Naive thymus-derived CD4-positive, alpha-beta T cell (primary cell): Measurements from ENCODE around the gene APPBP2. TPM values are rescaled to one million over a fixed set of nuclear protein-coding genes. Genes with fewer than 3 reads are reported as not detected.

Experiments
- ATAC-seq: fragments of 150-1000 bp; cut with Tn5 transposase; 2 replicates; pipeline ENCODE4 v1.10.0; 2021; ENCODE audit warnings: mild to moderate bottlenecking, moderate library complexity
- CTCF ChIA-PET: fragments of 350-600 bp; sonication (Branson Sonifier 250); formaldehyde crosslinking; loops from one replicate; lab custom pipeline; 2021; ENCODE audit warnings: antibody characterized with exemption; lab: Charles Lee
- POLR2A ChIA-PET: fragments of 350-600 bp; sonication (Branson Sonifier 250); formaldehyde crosslinking; loops from one replicate; lab custom pipeline; 2021; ENCODE audit warnings: antibody characterized with exemption, inconsistent platforms; lab: Charles Lee
- DNase-seq, 9 donors: peaks; one replicate each; pipeline versions ENCODE4 v3.0.0 to v3.0.0-alpha.2; 2020 to 2022; ENCODE audit warnings: mixed read lengths in 1 of 9
- H3K27ac ChIP-seq: one replicate; pipeline ENCODE4 v1.7.0; 2013; ENCODE audit warnings: mild to moderate bottlenecking, low read depth, low read length, moderate library complexity
- H3K27me3 ChIP-seq, 2 donors: one replicate each; pipeline ENCODE4 v1.7.0; 2013; ENCODE audit warnings: low read length in 2 of 2, mild to moderate bottlenecking in 2 of 2, moderate library complexity in 2 of 2; ENCODE audit not compliant: control insufficient read depth in 2 of 2, insufficient read depth in 2 of 2
- H3K36me3 ChIP-seq, 3 experiments: 1 replicate in 2 of 3; 2 replicates in 1 of 3; pipeline ENCODE4 v1.7.0; 2013; ENCODE audit warnings: low read length in 3 of 3, mild to moderate bottlenecking in 3 of 3, moderate library complexity in 1 of 3; ENCODE audit not compliant: insufficient read depth in 3 of 3, control insufficient read depth in 2 of 3
- H3K4me1 ChIP-seq, 2 donors: one replicate each; pipeline ENCODE4 v1.7.0; 2013; ENCODE audit warnings: low read length in 2 of 2, mild to moderate bottlenecking in 2 of 2, moderate library complexity in 1 of 2; ENCODE audit not compliant: control insufficient read depth in 2 of 2, insufficient read depth in 2 of 2
- H3K4me3 ChIP-seq: 2 replicates; pipeline ENCODE4 v1.7.0; 2013; ENCODE audit warnings: mild to moderate bottlenecking, low read length
- H3K9me3 ChIP-seq, 3 experiments: 1 replicate in 2 of 3; 2 replicates in 1 of 3; pipeline ENCODE4 v1.7.0; 2013; ENCODE audit warnings: low read length in 3 of 3; ENCODE audit not compliant: control insufficient read depth in 2 of 3
- H3K27ac Mint-ChIP-seq, 9 donors: one replicate each; pipeline ENCODE4 v1.8.0; 2020 to 2022; ENCODE audit warnings: mixed read lengths in 9 of 9, mild to moderate bottlenecking in 8 of 9, moderate library complexity in 5 of 9, inconsistent platforms in 2 of 9
- H3K27me3 Mint-ChIP-seq, 5 donors: one replicate each; pipeline ENCODE4 v1.8.0; 2021 to 2022; ENCODE audit warnings: mixed read lengths in 5 of 5, mild to moderate bottlenecking in 1 of 5
- H3K36me3 Mint-ChIP-seq, 5 donors: one replicate each; pipeline ENCODE4 v1.8.0; 2020 to 2022; ENCODE audit warnings: mixed read lengths in 5 of 5, mild to moderate bottlenecking in 3 of 5, inconsistent platforms in 1 of 5
- H3K4me1 Mint-ChIP-seq, 7 donors: one replicate each; pipeline ENCODE4 v1.8.0; 2020 to 2022; ENCODE audit warnings: mixed read lengths in 7 of 7, mild to moderate bottlenecking in 3 of 7, inconsistent platforms in 1 of 7
- H3K4me3 Mint-ChIP-seq, 10 donors: one replicate each; pipeline ENCODE4 v1.8.0; 2020 to 2022; ENCODE audit warnings: mild to moderate bottlenecking in 10 of 10, mixed read lengths in 10 of 10, moderate library complexity in 6 of 10, inconsistent platforms in 2 of 10
- H3K9me3 Mint-ChIP-seq, 11 donors: one replicate each; pipeline ENCODE4 v1.8.0; 2020 to 2022; ENCODE audit warnings: mixed read lengths in 11 of 11, mild to moderate bottlenecking in 4 of 11, inconsistent platforms in 1 of 11, moderate library complexity in 1 of 11
- intact Hi-C, 2 donors: fragments of 100-400 bp; cut with micrococcal nuclease; formaldehyde crosslinking; loops; one replicate each; pipeline ENCODE4 v1.15.1; 2023
- polyA plus RNA-seq, 2 donors: library from polyadenylated mRNA; unstranded; fragments of 300-500 nt; fragmentation: Illumina TruSeq; gene quantifications; one replicate each; pipeline ENCODE4 v1.2.3, GENCODE V29; 2021
- total RNA-seq, 6 experiments: library from RNA in 5 of 6; stranded (reverse) in 5 of 6; gene quantifications; 1 replicate in 5 of 6; 2 replicates in 1 of 6; pipeline ENCODE4 v1.2.3 and lab custom pipeline; 2021 to 2026

APPBP2 gene
- total and polyA plus RNA-seq, 7 experiments from 2014 or later, result 23.4 to 47.5 (median 29.0) TPM

- peak overlapping the region in 1 of 10 donors; percentile 44 for H3K4me3 Mint-ChIP-seq
- Histone ChIP-seq H3K27me3 (no peaks in the 10 kb centered on the region), H3K36me3 (no peaks in the 10 kb centered on the region), H3K4me1 (no peaks in the 10 kb centered on the region), H3K27ac (no peak overlapping the region), H3K9me3 (no peaks in the 10 kb centered on the region), H3K4me3 (no peak overlapping the region)
- peaks cover 0 to 1% (median 0%) of the 10 kb centered on the region in 5 donors for H3K36me3 Mint-ChIP-seq
- intact Hi-C loops, result no loop called here
- no peaks in the 10 kb centered on the region for H3K9me3 Mint-ChIP-seq
- ChIA-PET POLR2A (no interaction called here), CTCF (no interaction called here)
- H3K4me1 Mint-ChIP-seq, result no peaks in the 10 kb centered on the region
- no peak overlapping the region for H3K27ac Mint-ChIP-seq
- no peak for DNase-seq
- H3K27me3 Mint-ChIP-seq, result peaks cover 0 to 19% (median 0%) of the 10 kb centered on the region in 5 donors
- no peak for ATAC-seq
Observed at GRCh38 chr17:60410001-60410400, 116.0 kb downstream of the APPBP2 start.

GRCh38 chr17:60406887-60407286 lies 119.2 kb downstream of the APPBP2 start:
- H3K27me3 Mint-ChIP-seq, result peaks cover 0 to 10% (median 0%) of the 10 kb centered on the region in 5 donors

GRCh38 chr17:60403962-60404361 lies 122.1 kb downstream of the APPBP2 start:
- DNase-seq (no peak), ATAC-seq (no peak)
- no peaks in the 10 kb centered on the region for H3K4me1 ChIP-seq
- Mint-ChIP-seq H3K9me3 (no peaks in the 10 kb centered on the region), H3K4me1 (peaks cover 0 to 7% (median 0%) of the 10 kb centered on the region in 7 donors), H3K4me3 (no peak overlapping the region), H3K36me3 (peaks cover 0 to 1% (median 0%) of the 10 kb centered on the region in 5 donors), H3K27ac (no peak overlapping the region), H3K27me3 (peaks cover 0 to 10% (median 0%) of the 10 kb centered on the region in 5 donors)
- H3K36me3 ChIP-seq, result no peaks in the 10 kb centered on the region
- ChIA-PET POLR2A (no interaction called here), CTCF (no interaction called here)
- H3K4me3 ChIP-seq, result no peak overlapping the region
- no peaks in the 10 kb centered on the region for H3K9me3 ChIP-seq
- intact Hi-C loops, result no loop called here
- no peaks in the 10 kb centered on the region for H3K27me3 ChIP-seq
- H3K27ac ChIP-seq, result no peak overlapping the region

More at GRCh38 chr17:60406887-60407286, 119.2 kb downstream of the APPBP2 start:
- H3K36me3 Mint-ChIP-seq, result peaks cover 0 to 1% (median 0%) of the 10 kb centered on the region in 5 donors
- ChIA-PET POLR2A (no interaction called here), CTCF (no interaction called here)
- no peak overlapping the region for H3K4me3 Mint-ChIP-seq
- Histone ChIP-seq H3K9me3 (no peaks in the 10 kb centered on the region), H3K36me3 (no peaks in the 10 kb centered on the region), H3K27ac (no peak overlapping the region), H3K4me1 (no peaks in the 10 kb centered on the region), H3K4me3 (no peak overlapping the region), H3K27me3 (no peaks in the 10 kb centered on the region)
- DNase-seq, result no peak
- no peak for ATAC-seq
- peak overlapping the region in 1 of 9 donors; percentile 44 for H3K27ac Mint-ChIP-seq
- intact Hi-C loops, result no loop called here
- no peaks in the 10 kb centered on the region for H3K9me3 Mint-ChIP-seq
- no peaks in the 10 kb centered on the region for H3K4me1 Mint-ChIP-seq

- Histone ChIP-seq H3K27ac (no peak overlapping the region), H3K36me3 (no peaks in the 10 kb centered on the region)
- intact Hi-C loops, result no loop called here
Observed at GRCh38 chr17:60403523-60403810, 122.6 kb downstream of the APPBP2 start.

GRCh38 chr17:60401819-60402218 lies 124.2 kb downstream of the APPBP2 start:
- POLR2A ChIA-PET, result no interaction called here
- H3K27me3 ChIP-seq, result no peaks in the 10 kb centered on the region

More at GRCh38 chr17:60403523-60403810, 122.6 kb downstream of the APPBP2 start:
- H3K4me3 ChIP-seq, result no peak overlapping the region
- no peak overlapping the region for H3K27ac Mint-ChIP-seq
- H3K4me1 Mint-ChIP-seq, result peaks cover 2 to 12% (median 2%) of the 10 kb centered on the region in 7 donors
- ChIA-PET CTCF (no interaction called here), POLR2A (no interaction called here)
- peaks cover 0 to 10% (median 0%) of the 10 kb centered on the region in 5 donors for H3K27me3 Mint-ChIP-seq
- DNase-seq (no peak), ATAC-seq (no peak)
- H3K36me3 Mint-ChIP-seq, result peaks cover 0 to 1% (median 0%) of the 10 kb centered on the region in 5 donors
- no peaks in the 10 kb centered on the region for H3K27me3 ChIP-seq
- no peaks in the 10 kb centered on the region for H3K9me3 ChIP-seq
- no peak overlapping the region for H3K4me3 Mint-ChIP-seq
- peaks cover 0 to under 1% of the 10 kb centered on the region in 2 donors for H3K4me1 ChIP-seq
- no peaks in the 10 kb centered on the region for H3K9me3 Mint-ChIP-seq

GRCh38 chr17:60398227-60398959 lies 127.6 kb downstream of the APPBP2 start:
- Histone ChIP-seq H3K27me3 (no peaks in the 10 kb centered on the region), H3K27ac (no peak overlapping the region), H3K4me3 (no peak overlapping the region), H3K9me3 (no peaks in the 10 kb centered on the region), H3K36me3 (no peaks in the 10 kb centered on the region), H3K4me1 (peaks cover 0 to 9% of the 10 kb centered on the region in 2 donors)
- no peaks in the 10 kb centered on the region for H3K27me3 Mint-ChIP-seq
- intact Hi-C loops, result loop anchor here (10.0 kb wide), 2 partner anchors 834 to 1884 kb away; partner anchors contain the start of genes DHX40 (in 1 of the 2) and MTMR4 (in 1 of the 2)
- peaks cover 7 to 28% (median 12%) of the 10 kb centered on the region in 7 donors for H3K4me1 Mint-ChIP-seq
- ChIA-PET POLR2A (no interaction called here), CTCF (no interaction called here)
- ATAC-seq, result peak; percentile 89
- no peaks in the 10 kb centered on the region for H3K9me3 Mint-ChIP-seq
- no peak for DNase-seq
- H3K4me3 Mint-ChIP-seq, result peak overlapping the region in 6 of 10 donors; percentile 3 to 58 (median 32)
- peaks cover 0 to 2% (median 0%) of the 10 kb centered on the region in 5 donors for H3K36me3 Mint-ChIP-seq
- peak overlapping the region in 7 of 9 donors; percentile 22 to 87 (median 71) for H3K27ac Mint-ChIP-seq

More at GRCh38 chr17:60401819-60402218, 124.2 kb downstream of the APPBP2 start:
- DNase-seq (no peak), ATAC-seq (no peak)
- Histone ChIP-seq H3K4me1 (peaks cover 0 to 9% of the 10 kb centered on the region in 2 donors), H3K9me3 (no peaks in the 10 kb centered on the region), H3K36me3 (no peaks in the 10 kb centered on the region), H3K27ac (no peak overlapping the region), H3K4me3 (no peak overlapping the region)
- peaks cover 7 to 21% (median 12%) of the 10 kb centered on the region in 7 donors for H3K4me1 Mint-ChIP-seq
- peak overlapping the region in 2 of 9 donors; percentile 11 to 25 for H3K27ac Mint-ChIP-seq
- H3K4me3 Mint-ChIP-seq, result no peak overlapping the region
- H3K9me3 Mint-ChIP-seq, result no peaks in the 10 kb centered on the region
- H3K36me3 Mint-ChIP-seq, result peaks cover 0 to 1% (median 0%) of the 10 kb centered on the region in 5 donors
- H3K27me3 Mint-ChIP-seq, result peaks cover 0 to 4% (median 0%) of the 10 kb centered on the region in 5 donors
- CTCF ChIA-PET, result no interaction called here
- intact Hi-C loops, result no loop called here
